ENCODE measurements around the gene SNX4. TPM values are rescaled to one million over a fixed set of nuclear protein-coding genes. Genes with fewer than 3 reads are reported as not detected.
"Not testable (repeated sequence)": the region's sequence is repeated elsewhere in the genome, so short reads cannot be mapped to it uniquely, and the experiment has no call there.

SNX4 gene
- total RNA-seq, 2 experiments from 2014 or later: 33.0 to 37.9 TPM

DNA sequence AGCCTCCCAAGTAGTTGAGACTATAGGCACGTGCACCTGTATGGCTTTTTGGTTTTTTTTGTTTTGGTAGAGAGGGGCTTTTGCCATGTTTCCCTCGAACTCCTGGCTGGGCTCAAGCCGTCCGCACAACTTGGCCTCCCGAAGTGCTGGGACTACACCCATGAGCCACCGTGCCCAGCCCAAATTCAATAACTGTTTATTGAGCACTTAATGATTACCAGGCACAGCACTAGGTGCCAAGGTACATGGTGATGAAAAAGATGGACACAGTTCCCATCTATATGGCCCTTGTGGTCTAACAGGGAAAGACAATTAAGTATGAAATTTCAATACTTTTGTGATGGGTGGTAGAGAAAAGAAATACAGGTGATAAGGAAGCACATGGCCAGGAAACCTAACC lies 109.1 kb downstream of the SNX4 start:
- H3K9me3 Mint-ChIP-seq (ENCODE audit: low read depth): peaks cover 4% of the 10 kb centered on the region
- peaks cover 4% of the 10 kb centered on the region for H3K4me1 Mint-ChIP-seq
- H3K4me3 Mint-ChIP-seq: no peak overlapping the region
- CTCF ChIA-PET: no interaction called here
- ATAC-seq (no peak), DNase-seq (no peak)
- no peak overlapping the region for H3K27ac Mint-ChIP-seq
- no peaks in the 10 kb centered on the region for H3K36me3 Mint-ChIP-seq
- peaks cover 49% of the 10 kb centered on the region for H3K27me3 Mint-ChIP-seq

DNA sequence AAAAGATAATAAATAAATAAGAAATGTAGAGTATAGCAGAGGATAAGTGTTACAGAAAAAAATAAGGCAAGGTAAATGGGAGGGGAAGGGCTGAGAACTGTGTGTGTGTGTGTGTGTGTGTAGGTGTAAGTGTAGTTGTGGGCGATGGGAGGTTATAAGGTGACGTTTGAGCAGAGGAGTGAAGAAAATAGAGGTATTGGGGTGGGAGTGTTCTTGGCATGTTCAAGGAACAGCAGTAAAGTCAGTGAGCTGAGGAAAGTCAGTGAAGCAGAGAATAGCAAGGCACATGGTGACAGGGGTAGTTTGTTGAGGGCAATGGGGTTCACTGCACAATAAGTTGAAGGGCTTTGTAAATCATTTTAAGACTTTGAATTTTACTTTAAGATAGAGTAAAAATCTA lies 113.9 kb downstream of the SNX4 start:
- H3K4me3 Mint-ChIP-seq: no peak overlapping the region
- peaks cover 4% of the 10 kb centered on the region for H3K4me1 Mint-ChIP-seq
- H3K27ac Mint-ChIP-seq: no peak overlapping the region
- H3K27me3 Mint-ChIP-seq: peaks cover 32% of the 10 kb centered on the region
- DNase-seq (no peak), ATAC-seq (no peak)
- peaks cover 10% of the 10 kb centered on the region for H3K9me3 Mint-ChIP-seq (ENCODE audit: low read depth)
- no peaks in the 10 kb centered on the region for H3K36me3 Mint-ChIP-seq
- CTCF ChIA-PET: no interaction called here

DNA sequence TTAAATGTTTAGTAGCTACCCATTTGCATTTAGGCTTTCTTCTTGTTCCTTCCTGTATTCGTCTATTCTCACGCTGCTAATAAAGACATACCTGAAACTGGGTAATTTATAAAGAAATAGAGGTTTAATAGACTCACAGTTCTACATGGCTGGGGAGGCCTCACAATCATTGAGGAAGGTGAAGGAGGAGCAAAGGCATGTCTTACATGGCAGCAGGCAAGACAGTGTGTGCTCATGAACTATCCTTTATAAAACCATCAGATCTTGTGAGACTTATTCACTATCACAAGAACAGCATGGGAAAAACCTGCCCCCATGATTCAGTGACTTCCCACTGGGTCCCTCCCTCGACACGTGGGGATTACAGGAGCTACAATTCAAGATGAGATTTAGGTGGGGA lies 114.5 kb downstream of the SNX4 start:
- H3K4me1 Mint-ChIP-seq; H3K4me3 Mint-ChIP-seq; H3K36me3 Mint-ChIP-seq; DNase-seq; H3K27ac Mint-ChIP-seq; H3K9me3 Mint-ChIP-seq (ENCODE audit: low read depth); ATAC-seq; CTCF ChIA-PET: not testable (repeated sequence)
- H3K27me3 Mint-ChIP-seq: peaks cover 36% of the 10 kb centered on the region

- Mint-ChIP-seq H3K4me1 (peaks cover 4% of the 10 kb centered on the region), H3K27me3 (peaks cover 28% of the 10 kb centered on the region), H3K9me3 (ENCODE audit: low read depth) (peaks cover 10% of the 10 kb centered on the region), H3K4me3 (no peak overlapping the region), H3K27ac (no peak overlapping the region), H3K36me3 (no peaks in the 10 kb centered on the region)
- DNase-seq (no peak), ATAC-seq (no peak)
- CTCF ChIA-PET: no interaction called here
Observed at GRCh38 chr3:125403789-125404188, 116.2 kb downstream of the SNX4 start.

DNA sequence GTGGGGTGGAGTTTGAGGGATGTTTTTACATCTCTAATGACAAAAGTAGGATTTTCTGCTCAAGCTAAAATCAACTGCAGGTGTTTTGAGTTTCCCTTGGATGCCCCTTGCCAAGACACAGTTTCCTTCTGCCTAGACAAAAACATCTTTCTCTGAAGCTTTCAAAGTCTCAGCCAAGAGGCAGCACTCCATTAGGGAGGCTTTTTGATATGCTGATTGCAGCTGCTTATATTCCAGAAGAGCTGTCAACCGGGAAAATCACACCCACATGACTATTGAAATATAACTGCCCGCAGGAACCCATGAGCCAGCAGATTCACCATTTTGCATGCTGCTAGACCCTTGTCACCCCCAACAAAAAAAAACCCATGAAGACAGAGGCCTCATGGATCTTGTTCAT lies 117.4 kb downstream of the SNX4 start:
- Mint-ChIP-seq H3K27ac (no peak overlapping the region), H3K4me1 (peaks cover 4% of the 10 kb centered on the region), H3K27me3 (peaks cover 31% of the 10 kb centered on the region), H3K36me3 (no peaks in the 10 kb centered on the region), H3K4me3 (no peak overlapping the region), H3K9me3 (ENCODE audit: low read depth) (peaks cover 10% of the 10 kb centered on the region)
- no peak for ATAC-seq
- CTCF ChIA-PET: no interaction called here
- no peak for DNase-seq

GRCh38 chr3:125401402-125401801 lies 118.6 kb downstream of the SNX4 start:
- H3K36me3 Mint-ChIP-seq: no peaks in the 10 kb centered on the region
- CTCF ChIA-PET: no interaction called here
- H3K4me3 Mint-ChIP-seq: no peak overlapping the region
- DNase-seq (no peak), ATAC-seq (no peak)
- peaks cover 27% of the 10 kb centered on the region for H3K27me3 Mint-ChIP-seq
- H3K4me1 Mint-ChIP-seq: peaks cover 4% of the 10 kb centered on the region
- H3K27ac Mint-ChIP-seq: no peak overlapping the region
- H3K9me3 Mint-ChIP-seq (ENCODE audit: low read depth): peaks cover 10% of the 10 kb centered on the region

GRCh38 chr3:125398952-125399351 lies 121.0 kb downstream of the SNX4 start:
- ATAC-seq: no peak
- DNase-seq: no peak
- Mint-ChIP-seq H3K27ac (no peak overlapping the region), H3K36me3 (no peaks in the 10 kb centered on the region), H3K4me1 (no peaks in the 10 kb centered on the region), H3K9me3 (ENCODE audit: low read depth) (no peaks in the 10 kb centered on the region), H3K27me3 (peaks cover 36% of the 10 kb centered on the region), H3K4me3 (no peak overlapping the region)
- CTCF ChIA-PET: interaction anchor here (0.6 kb wide), 1 partner anchor 726 kb away, joined by 3 read pairs; no protein-coding TSS in a partner anchor

Other genes starting within 250 kb of the SNX4 start
- gene ZNF148, start 144.9 kb downstream of the SNX4 start, total RNA-seq: 10 to 100 TPM; 29.6 to 39.0 TPM
- 10 to 100 TPM; 13.8 to 16.4 TPM for gene OSBPL11, start 75.3 kb upstream of the SNX4 start, total RNA-seq

Measured in activated CD8-positive, alpha-beta memory T cell treated with anti-CD3 and anti-CD28 coated beads, Interleukin-2, amount 10 ng/mL, durations not matched to agents 7 days and 5 days (primary cell).